ENCODE data around the gene PTPMT1.

The PTPMT1 gene

DNA sequence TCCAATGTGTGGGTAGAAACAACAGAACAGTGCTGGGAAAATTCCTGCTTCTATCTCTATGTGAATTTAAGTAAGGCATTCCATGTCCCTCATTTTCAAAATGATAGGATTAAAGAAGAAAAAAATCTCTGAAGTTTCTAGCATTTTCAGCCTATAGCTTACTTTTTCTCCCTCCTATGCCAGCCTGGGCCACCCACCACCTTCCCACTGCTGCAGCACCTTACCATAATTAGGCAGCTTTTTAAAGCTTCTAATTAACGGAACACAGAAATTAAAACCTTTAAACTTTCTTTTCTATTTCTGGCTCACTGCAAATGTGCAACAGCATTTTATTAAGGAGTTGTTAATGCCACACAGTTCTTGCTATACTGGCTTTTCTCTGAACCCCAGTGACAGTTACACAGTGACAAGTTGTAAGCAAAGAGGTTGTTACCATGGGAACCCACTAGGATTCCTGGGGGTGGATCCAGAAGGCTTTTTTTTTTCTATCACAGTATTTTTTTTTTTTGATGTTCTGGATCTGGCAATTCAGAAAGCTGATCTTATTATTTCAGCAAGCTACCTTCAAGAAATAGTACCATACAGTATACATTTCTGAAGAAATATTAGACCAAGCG lies 32.7 kb upstream of the PTPMT1 start:
- TF ChIP-seq EZH2 (optimal IDR thresholded peaks at IDR 0.05; ENCODE audit: low read depth, low read length) (no peak), EZH2phosphoT487 (IDR thresholded peaks at IDR 0.05; ENCODE audit: low read length) (no peak)
- TF ChIP-seq, protein P1, sequence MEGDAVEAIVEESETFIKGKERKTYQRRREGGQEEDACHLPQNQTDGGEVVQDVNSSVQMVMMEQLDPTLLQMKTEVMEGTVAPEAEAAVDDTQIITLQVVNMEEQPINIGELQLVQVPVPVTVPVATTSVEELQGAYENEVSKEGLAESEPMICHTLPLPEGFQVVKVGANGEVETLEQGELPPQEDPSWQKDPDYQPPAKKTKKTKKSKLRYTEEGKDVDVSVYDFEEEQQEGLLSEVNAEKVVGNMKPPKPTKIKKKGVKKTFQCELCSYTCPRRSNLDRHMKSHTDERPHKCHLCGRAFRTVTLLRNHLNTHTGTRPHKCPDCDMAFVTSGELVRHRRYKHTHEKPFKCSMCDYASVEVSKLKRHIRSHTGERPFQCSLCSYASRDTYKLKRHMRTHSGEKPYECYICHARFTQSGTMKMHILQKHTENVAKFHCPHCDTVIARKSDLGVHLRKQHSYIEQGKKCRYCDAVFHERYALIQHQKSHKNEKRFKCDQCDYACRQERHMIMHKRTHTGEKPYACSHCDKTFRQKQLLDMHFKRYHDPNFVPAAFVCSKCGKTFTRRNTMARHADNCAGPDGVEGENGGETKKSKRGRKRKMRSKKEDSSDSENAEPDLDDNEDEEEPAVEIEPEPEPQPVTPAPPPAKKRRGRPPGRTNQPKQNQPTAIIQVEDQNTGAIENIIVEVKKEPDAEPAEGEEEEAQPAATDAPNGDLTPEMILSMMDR (IDR thresholded peaks at IDR 0.05; ENCODE audit: low read length) = no peak
- no peaks in the 10 kb centered on the region for H3K9me3 ChIP-seq (replicated peaks; ENCODE audit: insufficient read depth, low read length)
- H3K4me1 ChIP-seq (ENCODE audit: low read length) = peaks cover 6% of the 10 kb centered on the region; the same call in 1 of the 2 replicates
- no peak overlapping the region for H2AFZ ChIP-seq (ENCODE audit: low read length)
- H3K9ac ChIP-seq (ENCODE audit: low read length) = no peak overlapping the region
- H3K36me3 ChIP-seq (replicated peaks; ENCODE audit: insufficient read depth, low read length) = no peaks in the 10 kb centered on the region
- H3K27ac ChIP-seq (ENCODE audit: low read length) = no peak overlapping the region
- peaks cover 17% of the 10 kb centered on the region; the same call in 1 of the 2 replicates for H4K20me1 ChIP-seq (ENCODE audit: insufficient read depth, low read length)
- no peak for DNase-seq
- no peak overlapping the region for H3K4me2 ChIP-seq (ENCODE audit: low read depth, low read length)
- H3F3A ChIP-seq (ENCODE audit: insufficient read depth, low read length) = 0 out of 2 replicates have a peak, but pooled peaks cover 2% of the 10 kb centered on the region
- peaks cover 100% of the 10 kb centered on the region for H3K79me2 ChIP-seq (ENCODE audit: low read length)
- no peaks in the 10 kb centered on the region for H3K27me3 ChIP-seq (replicated peaks; ENCODE audit: insufficient read depth, low read length)
- no peaks in the 10 kb centered on the region for H3K9me2 ChIP-seq (replicated peaks; ENCODE audit: insufficient read depth, low read length)
- H3K4me3 ChIP-seq (ENCODE audit: low read length) = no peak overlapping the region

DNA sequence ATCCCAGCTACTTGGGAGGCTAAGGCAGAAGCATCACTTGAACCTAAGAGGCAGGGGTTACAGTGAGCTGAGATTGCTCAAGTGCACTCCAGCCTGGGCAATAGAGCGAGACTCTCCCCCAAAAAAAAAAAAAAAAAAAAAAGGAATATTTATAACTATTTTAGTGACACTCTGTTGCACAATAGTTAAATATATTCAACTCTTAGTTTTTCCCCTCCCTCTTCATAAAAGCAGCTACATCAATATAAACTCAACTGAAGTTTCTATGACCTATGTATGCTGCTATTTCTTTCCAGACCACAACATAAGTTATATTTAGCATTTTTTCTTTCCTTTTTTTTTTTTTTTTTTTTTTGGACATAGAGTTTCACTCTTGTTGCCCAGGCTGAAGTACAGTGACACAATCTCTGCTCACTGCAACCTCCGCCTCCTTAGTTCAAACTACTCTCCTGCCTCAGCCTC lies 31.7 kb upstream of the PTPMT1 start:
- Histone ChIP-seq H3F3A (ENCODE audit: insufficient read depth, low read length) (no peaks in the 10 kb centered on the region), H3K4me3 (ENCODE audit: low read length) (no peak overlapping the region), H4K20me1 (ENCODE audit: insufficient read depth, low read length) (peaks cover 21% of the 10 kb centered on the region; the same call in 1 of the 2 replicates), H3K79me2 (ENCODE audit: low read length) (peaks cover 100% of the 10 kb centered on the region), H3K4me1 (ENCODE audit: low read length) (no peaks in the 10 kb centered on the region), H3K27ac (ENCODE audit: low read length) (no peak overlapping the region), H3K9ac (ENCODE audit: low read length) (no peak overlapping the region), H3K9me2 (replicated peaks; ENCODE audit: insufficient read depth, low read length) (no peaks in the 10 kb centered on the region), H3K4me2 (ENCODE audit: low read depth, low read length) (no peak overlapping the region), H3K36me3 (replicated peaks; ENCODE audit: insufficient read depth, low read length) (no peaks in the 10 kb centered on the region), H2AFZ (ENCODE audit: low read length) (no peak overlapping the region), H3K9me3 (replicated peaks; ENCODE audit: insufficient read depth, low read length) (no peaks in the 10 kb centered on the region), H3K27me3 (replicated peaks; ENCODE audit: insufficient read depth, low read length) (no peaks in the 10 kb centered on the region)
- TF ChIP-seq EZH2phosphoT487 (IDR thresholded peaks at IDR 0.05; ENCODE audit: low read length) = no peak
- no peak for TF ChIP-seq EZH2 (optimal IDR thresholded peaks at IDR 0.05; ENCODE audit: low read depth, low read length)
- TF ChIP-seq, protein P1 (IDR thresholded peaks at IDR 0.05; ENCODE audit: low read length) = no peak
- DNase-seq = no peak

DNA sequence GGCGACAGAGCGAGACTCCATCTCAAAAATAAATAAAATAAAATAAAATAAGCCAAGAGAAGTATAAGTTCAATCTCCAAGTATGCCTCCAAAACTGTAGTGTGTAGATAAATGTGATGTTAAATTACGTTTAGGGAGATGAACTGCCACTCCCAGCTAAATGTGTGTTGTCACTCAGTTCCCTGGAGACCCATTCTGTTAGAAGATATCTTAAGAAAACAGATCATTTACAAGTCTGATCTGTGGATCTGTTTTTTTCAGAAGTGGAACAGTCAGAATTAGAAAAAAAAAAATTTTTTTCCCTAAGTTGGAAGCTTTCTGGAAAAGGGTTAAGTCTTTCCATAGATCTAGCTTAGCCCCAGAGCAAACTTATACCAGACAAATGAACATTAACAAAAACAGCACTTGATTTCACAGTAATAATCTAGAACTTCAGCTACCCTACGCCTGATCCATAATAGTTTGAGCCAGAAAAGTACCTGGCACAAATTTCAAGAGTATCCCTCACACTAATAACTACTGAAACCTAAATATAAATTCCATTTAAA lies 30.6 kb upstream of the PTPMT1 start:
- H2AFZ ChIP-seq (ENCODE audit: low read length) = no peak overlapping the region
- H4K20me1 ChIP-seq (ENCODE audit: insufficient read depth, low read length) = peaks cover 29% of the 10 kb centered on the region; the same call in 1 of the 2 replicates
- H3K4me2 ChIP-seq (ENCODE audit: low read depth, low read length) = no peak overlapping the region
- H3K79me2 ChIP-seq (ENCODE audit: low read length) = peaks cover 100% of the 10 kb centered on the region
- H3K9me2 ChIP-seq (replicated peaks; ENCODE audit: insufficient read depth, low read length) = no peaks in the 10 kb centered on the region
- no peaks in the 10 kb centered on the region for H3F3A ChIP-seq (ENCODE audit: insufficient read depth, low read length)
- no peaks in the 10 kb centered on the region for H3K4me1 ChIP-seq (ENCODE audit: low read length)
- TF ChIP-seq EZH2 (optimal IDR thresholded peaks at IDR 0.05; ENCODE audit: low read depth, low read length) (no peak), EZH2phosphoT487 (IDR thresholded peaks at IDR 0.05; ENCODE audit: low read length) (no peak)
- TF ChIP-seq, protein P1 (IDR thresholded peaks at IDR 0.05; ENCODE audit: low read length) = no peak
- no peaks in the 10 kb centered on the region for H3K9me3 ChIP-seq (replicated peaks; ENCODE audit: insufficient read depth, low read length)
- H3K4me3 ChIP-seq (ENCODE audit: low read length) = no peak overlapping the region
- H3K36me3 ChIP-seq (replicated peaks; ENCODE audit: insufficient read depth, low read length) = no peaks in the 10 kb centered on the region
- H3K27me3 ChIP-seq (replicated peaks; ENCODE audit: insufficient read depth, low read length) = no peaks in the 10 kb centered on the region
- no peak for DNase-seq
- no peak overlapping the region for H3K27ac ChIP-seq (ENCODE audit: low read length)
- H3K9ac ChIP-seq (ENCODE audit: low read length) = no peak overlapping the region
